GM12865 (cell line): ENCODE measurements around the gene TMEM91.
A peak's percentile ranks its signal among the peaks of the same experiment; 100 is the strongest.

Experiments used
- DNase-seq: peaks from one replicate; pipeline ENCODE4 v3.0.0; 2010; ENCODE audit warnings: low read depth
- H3K4me3 ChIP-seq: 2 replicates; pipeline ENCODE4 v1.5.1; 2011; ENCODE audit warnings: mild to moderate bottlenecking, low read depth, low read length, control low read depth
- CTCF ChIP-seq: IDR thresholded peaks from 2 replicates; pipeline ENCODE4 v1.5.1; 2011; ENCODE audit warnings: low read length, control low read depth, low read depth, inconsistent platforms; ENCODE audit not compliant: insufficient read depth; ENCODE audit errors: missing control alignments

The TMEM91 gene

DNA sequence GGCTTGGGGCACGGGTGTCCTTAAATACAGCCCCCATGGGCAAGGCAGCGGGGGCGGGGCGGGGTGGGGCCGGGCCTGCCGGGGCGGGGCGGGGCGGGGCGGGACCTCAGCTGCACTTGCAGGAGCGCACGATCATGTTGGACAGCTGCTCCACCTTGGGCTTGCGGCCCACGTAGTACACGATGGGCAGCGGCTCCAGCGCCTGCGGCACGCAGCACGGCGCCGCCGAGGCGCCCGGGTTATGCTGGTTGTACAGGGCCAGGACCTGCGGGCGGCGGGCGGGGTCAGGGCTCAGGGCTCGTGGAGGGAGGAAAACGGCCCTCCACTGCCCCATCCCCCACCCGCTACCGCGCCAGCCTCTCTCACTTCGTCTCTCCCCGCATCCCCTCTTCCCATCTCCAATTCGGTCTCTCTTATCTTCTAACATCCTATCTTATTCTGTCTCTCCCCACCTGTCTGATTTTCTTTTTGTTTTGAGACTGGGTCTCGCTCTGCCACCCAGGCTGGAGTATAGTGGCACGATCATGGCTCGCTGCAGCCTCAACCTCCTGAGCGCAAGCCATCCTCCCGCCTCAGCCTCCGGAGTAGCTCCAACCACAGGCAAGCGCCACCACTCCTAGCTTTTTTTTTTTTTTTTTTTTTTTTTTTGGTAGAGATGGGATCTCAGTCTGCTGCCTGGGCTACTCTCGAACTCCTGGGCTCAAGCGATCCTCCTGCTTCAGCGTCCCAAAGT lies 45.2 kb upstream of the TMEM91 start:
- no peak overlapping the region for H3K4me3 ChIP-seq
- TF ChIP-seq CTCF = no peak
- no peak for DNase-seq

DNA sequence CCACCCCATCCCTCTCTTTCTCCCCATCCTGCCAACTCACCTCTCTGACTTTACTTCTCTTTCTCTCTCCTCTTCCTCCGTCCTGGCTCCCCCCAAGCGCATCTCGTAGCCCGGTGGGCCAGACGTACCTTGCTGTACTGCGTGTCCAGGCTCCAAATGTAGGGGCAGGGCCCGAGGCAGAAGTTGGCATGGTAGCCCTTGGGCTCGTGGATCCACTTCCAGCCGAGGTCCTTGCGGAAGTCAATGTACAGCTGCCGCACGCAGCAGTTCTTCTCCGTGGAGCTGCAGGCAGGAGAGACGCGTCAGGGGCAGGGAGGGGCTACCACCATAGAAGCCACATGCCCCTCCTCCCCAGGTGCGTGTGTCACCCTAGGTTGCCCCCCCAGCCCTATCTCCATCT lies 44.3 kb upstream of the TMEM91 start:
- H3K4me3 ChIP-seq = no peak overlapping the region
- TF ChIP-seq CTCF = no peak
- no peak for DNase-seq

DNA sequence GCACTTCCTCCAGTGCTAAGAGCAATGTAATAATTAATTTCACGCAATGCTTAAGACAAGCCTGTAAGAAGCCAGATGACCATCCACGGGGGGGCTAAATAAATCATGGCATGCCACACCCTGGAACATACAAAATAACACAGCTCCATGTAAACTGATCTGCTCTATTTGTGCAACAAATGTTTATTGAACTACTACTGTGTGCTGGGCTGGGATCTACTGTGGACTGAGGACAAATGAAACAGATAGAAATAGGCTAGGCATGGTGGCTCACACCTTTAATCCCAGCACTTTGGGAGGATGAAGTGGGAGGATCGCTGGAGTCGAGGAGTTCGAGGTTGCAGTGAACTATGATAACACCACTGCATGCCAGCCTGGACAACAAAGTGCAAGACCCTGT lies 43.9 kb upstream of the TMEM91 start:
- no peak for DNase-seq
- TF ChIP-seq CTCF = no peak
- H3K4me3 ChIP-seq = no peak overlapping the region

- H3K4me3 ChIP-seq = no peak overlapping the region
- DNase-seq = peak; percentile 53
- TF ChIP-seq CTCF = no peak
These were observed 41.5 kb upstream of the TMEM91 start for GRCh38 chr19:41334793-41335192.

DNA sequence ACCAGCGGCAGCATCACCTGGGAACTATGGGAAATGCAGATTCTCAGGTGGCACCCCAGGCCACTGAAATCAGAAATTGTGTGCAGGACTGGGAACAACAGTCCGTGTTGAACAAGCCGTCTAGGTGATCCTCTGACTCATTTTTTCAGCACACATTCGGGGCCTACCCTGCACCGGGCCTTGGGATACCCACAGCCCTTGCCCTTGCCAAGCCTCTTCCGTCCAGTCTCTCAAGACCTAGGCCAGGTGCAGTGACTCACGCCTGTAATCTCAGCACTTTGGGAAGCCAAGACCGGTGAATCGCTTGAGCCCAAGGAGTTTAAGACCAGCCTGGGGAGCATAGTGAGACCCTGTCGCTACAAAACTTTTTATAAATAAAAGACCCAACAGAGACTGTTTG lies 40.9 kb upstream of the TMEM91 start:
- no peak overlapping the region for H3K4me3 ChIP-seq
- DNase-seq = no peak
- TF ChIP-seq CTCF = no peak

DNA sequence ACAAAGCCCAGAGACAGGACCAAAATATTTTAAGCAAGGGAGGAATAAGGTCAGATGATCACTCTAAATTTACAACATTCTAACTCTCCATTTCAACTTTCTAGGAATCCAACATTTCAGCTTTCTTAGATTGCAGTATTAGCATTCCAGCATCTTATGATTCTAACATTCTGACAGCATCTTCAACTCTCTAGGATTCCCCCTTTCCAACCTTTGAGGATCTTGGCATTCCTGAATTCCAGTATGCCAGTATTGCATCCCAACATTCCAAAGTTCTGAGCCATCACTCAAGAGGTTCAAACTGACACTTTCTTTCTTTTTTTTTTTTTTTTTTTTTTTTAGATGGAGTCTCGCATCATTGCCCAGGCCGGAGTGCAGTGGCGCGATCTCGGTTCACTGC lies 36.4 kb upstream of the TMEM91 start:
- TF ChIP-seq CTCF = no peak
- DNase-seq = no peak
- H3K4me3 ChIP-seq = no peak overlapping the region

DNA sequence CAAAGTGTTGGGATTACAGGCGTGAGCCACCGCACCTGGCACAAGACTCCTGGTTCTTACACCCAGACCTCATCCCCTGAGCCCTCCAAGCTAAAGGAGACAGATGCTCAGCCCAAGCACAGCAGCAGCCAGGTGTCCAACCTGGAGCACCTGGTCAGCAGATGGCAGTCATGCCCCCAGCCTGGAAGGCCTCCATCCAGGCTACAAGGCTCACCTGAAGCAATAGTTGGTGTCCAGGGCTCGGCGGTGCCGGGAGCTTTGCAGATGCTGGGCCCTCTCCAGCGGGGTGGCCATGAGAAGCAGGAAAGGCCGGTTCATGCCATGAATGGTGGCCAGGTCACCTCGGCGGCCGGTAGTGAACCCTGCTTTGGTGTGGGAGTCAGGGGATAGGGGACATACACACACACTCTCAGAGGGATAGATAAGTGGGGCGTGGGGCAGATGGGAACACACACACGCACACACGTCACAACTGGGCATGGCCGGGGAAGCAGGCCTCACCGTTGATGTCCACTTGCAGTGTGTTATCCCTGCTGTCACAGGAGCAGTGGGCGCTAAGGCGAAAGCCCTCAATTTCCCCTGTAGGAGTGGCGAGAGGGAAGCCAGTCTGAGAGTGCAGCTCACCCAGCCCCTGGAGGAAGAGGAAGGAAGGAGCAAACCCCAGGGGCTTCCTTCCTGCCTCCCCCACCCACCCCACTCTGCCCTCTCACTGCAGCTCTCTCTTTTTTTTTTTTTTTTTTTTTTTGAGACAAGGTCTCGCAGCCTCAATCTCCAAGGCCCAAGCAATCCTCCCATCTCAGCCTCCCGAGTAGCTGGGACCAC lies 34.5 kb upstream of the TMEM91 start:
- DNase-seq = no peak
- no peak for TF ChIP-seq CTCF
- no peak overlapping the region for H3K4me3 ChIP-seq
